ENCODE measurements around the gene SCARF2.

GRCh38 chr22:20378110-20378509, 59.5 kb downstream of the SCARF2 start:
- no peak for TF ChIP-seq FOXA1 (IDR thresholded peaks at IDR 0.05)
- TF ChIP-seq FOXA1 (CRISPR knock-in tag; IDR thresholded peaks at IDR 0.05): no peak
- no peak for TF ChIP-seq ZNF138 (CRISPR knock-in tag; IDR thresholded peaks at IDR 0.05; ENCODE audit: low read depth)
- TF ChIP-seq, protein P1, sequence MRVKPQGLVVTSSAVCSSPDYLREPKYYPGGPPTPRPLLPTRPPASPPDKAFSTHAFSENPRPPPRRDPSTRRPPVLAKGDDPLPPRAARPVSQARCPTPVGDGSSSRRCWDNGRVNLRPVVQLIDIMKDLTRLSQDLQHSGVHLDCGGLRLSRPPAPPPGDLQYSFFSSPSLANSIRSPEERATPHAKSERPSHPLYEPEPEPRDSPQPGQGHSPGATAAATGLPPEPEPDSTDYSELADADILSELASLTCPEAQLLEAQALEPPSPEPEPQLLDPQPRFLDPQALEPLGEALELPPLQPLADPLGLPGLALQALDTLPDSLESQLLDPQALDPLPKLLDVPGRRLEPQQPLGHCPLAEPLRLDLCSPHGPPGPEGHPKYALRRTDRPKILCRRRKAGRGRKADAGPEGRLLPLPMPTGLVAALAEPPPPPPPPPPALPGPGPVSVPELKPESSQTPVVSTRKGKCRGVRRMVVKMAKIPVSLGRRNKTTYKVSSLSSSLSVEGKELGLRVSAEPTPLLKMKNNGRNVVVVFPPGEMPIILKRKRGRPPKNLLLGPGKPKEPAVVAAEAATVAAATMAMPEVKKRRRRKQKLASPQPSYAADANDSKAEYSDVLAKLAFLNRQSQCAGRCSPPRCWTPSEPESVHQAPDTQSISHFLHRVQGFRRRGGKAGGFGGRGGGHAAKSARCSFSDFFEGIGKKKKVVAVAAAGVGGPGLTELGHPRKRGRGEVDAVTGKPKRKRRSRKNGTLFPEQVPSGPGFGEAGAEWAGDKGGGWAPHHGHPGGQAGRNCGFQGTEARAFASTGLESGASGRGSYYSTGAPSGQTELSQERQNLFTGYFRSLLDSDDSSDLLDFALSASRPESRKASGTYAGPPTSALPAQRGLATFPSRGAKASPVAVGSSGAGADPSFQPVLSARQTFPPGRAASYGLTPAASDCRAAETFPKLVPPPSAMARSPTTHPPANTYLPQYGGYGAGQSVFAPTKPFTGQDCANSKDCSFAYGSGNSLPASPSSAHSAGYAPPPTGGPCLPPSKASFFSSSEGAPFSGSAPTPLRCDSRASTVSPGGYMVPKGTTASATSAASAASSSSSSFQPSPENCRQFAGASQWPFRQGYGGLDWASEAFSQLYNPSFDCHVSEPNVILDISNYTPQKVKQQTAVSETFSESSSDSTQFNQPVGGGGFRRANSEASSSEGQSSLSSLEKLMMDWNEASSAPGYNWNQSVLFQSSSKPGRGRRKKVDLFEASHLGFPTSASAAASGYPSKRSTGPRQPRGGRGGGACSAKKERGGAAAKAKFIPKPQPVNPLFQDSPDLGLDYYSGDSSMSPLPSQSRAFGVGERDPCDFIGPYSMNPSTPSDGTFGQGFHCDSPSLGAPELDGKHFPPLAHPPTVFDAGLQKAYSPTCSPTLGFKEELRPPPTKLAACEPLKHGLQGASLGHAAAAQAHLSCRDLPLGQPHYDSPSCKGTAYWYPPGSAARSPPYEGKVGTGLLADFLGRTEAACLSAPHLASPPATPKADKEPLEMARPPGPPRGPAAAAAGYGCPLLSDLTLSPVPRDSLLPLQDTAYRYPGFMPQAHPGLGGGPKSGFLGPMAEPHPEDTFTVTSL (CRISPR knock-in tag; IDR thresholded peaks at IDR 0.05; ENCODE audit: borderline replicate concordance): no peak
- no peak for TF ChIP-seq RORA (CRISPR knock-in tag; IDR thresholded peaks at IDR 0.05)
- TF ChIP-seq MBNL3 (CRISPR knock-in tag; conservative IDR thresholded peaks at IDR 0.05): no peak

Data from HepG2 (cell line).